CD4-positive, alpha-beta T cell treated with Interleukin-2 at 100 ng/mL for 4 hours (primary cell): ENCODE data around the gene PPA1.
"Not testable (repeated sequence)": the region's sequence is repeated elsewhere in the genome, so short reads cannot be mapped to it uniquely, and the experiment has no call there.

ENCODE experiments used
- DNase-seq: peaks from one replicate; pipeline ENCODE4 v3.0.0-alpha.2; 2020; ENCODE audit warnings: low spot score

Gene PPA1

GRCh38 chr10:70254778-70255328 is 21.6 kb upstream of the PPA1 start:
- DNase-seq: no peak

- DNase-seq: no peak
Observed at GRCh38 chr10:70253878-70254765, 20.9 kb upstream of the PPA1 start.

GRCh38 chr10:70250961-70251680 is 17.9 kb upstream of the PPA1 start:
- DNase-seq: no peak

- DNase-seq: no peak
Observed at GRCh38 chr10:70247360-70247759, 14.1 kb upstream of the PPA1 start.

GRCh38 chr10:70241081-70241480 is 7.9 kb upstream of the PPA1 start:
- DNase-seq: no peak

- DNase-seq: not testable (repeated sequence)
Observed at GRCh38 chr10:70239986-70240385, 6.8 kb upstream of the PPA1 start.

- not testable (repeated sequence) for DNase-seq
Observed at GRCh38 chr10:70239077-70239976, 6.1 kb upstream of the PPA1 start.

GRCh38 chr10:70237958-70238536 is 4.8 kb upstream of the PPA1 start:
- DNase-seq: not testable (repeated sequence)

GRCh38 chr10:70234668-70235447 is 1.6 kb upstream of the PPA1 start:
- DNase-seq: no peak

- DNase-seq: no peak
Observed at GRCh38 chr10:70233939-70234300, 691 bp upstream of the PPA1 start.

GRCh38 chr10:70232859-70233108 is 445 bp downstream of the PPA1 start:
- DNase-seq: no peak

- DNase-seq: peak; percentile 50
Observed at GRCh38 chr10:70232155-70232858, 922 bp downstream of the PPA1 start.

- no peak for DNase-seq
Observed at GRCh38 chr10:70228491-70228890, 4.7 kb downstream of the PPA1 start.

GRCh38 chr10:70227548-70228320 is 5.5 kb downstream of the PPA1 start:
- no peak for DNase-seq

GRCh38 chr10:70223728-70224127 is 9.5 kb downstream of the PPA1 start:
- no peak for DNase-seq

- not testable (repeated sequence) for DNase-seq
Observed at GRCh38 chr10:70222811-70223447, 10.3 kb downstream of the PPA1 start.

GRCh38 chr10:70222340-70222794 is 10.9 kb downstream of the PPA1 start:
- no peak for DNase-seq

- DNase-seq: no peak
Observed at GRCh38 chr10:70221030-70221429, 12.2 kb downstream of the PPA1 start.

GRCh38 chr10:70212879-70213278 is 20.4 kb downstream of the PPA1 start:
- no peak for DNase-seq
